NK-92 treated with Interleukin-12 subunit alpha and Interleukin-12 subunit beta, amount 100 ng/mL, for 24 hours (cell line): ENCODE data around the gene NTRK2.

Experiments
- DNase-seq: peaks from one replicate; lab custom pipeline; 2025; lab: John Stamatoyannopoulos, UW

Gene NTRK2

DNA sequence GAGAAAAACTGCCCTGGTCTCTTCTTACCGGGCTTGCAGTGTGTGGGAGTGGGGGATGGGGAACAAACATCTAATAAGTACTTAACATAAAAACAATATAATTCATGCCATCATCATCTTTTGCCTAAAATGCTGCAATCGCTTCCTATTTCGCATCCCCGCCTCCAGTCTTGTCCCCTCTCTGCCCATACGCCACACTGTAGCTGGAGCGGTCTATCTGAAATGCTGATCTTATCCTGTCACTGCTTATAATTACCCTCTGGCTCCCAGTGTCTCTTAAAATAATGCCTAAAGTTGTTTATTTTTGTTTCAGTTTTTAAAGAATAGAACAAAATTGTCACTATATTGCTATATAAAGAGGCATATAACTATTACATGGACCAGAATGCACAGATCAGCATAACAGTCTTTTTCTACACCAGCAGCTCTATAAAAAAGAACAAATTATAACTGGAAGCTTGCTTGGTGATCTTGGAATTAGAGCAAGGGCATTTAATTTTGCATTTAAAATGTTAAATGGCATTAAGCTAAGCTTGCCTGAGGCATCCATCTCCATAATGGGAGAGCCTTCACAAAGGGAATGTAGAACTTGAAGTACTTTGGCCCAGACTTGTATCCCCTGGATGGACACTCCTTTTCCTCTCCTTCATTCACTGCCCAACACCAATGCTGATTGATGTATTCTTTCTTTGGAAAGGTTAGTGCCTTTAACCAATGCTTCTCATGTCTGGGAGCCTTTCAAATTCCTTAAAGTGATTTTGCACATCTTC is 12.2 kb downstream of the NTRK2 start:
- DNase-seq: no peak

DNA sequence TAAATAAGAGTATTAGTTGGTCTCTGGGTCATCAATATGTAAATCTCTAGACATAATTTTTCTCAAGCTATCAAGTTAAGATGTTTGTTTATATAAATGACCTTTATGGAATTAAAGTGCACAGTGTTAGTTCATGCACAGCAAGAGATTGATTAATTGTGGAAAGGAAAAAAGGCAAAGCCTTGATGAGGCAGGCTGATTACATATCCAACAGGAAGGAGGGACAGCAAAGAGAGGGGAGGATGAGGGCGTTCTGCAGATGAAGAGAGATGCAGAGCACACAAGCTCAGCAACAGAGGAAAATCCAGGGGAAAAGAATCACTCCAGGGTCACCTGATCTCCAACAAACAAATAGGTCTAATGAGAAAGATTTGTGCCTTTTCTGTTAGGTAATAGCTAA is 16.5 kb downstream of the NTRK2 start:
- no peak for DNase-seq

DNA sequence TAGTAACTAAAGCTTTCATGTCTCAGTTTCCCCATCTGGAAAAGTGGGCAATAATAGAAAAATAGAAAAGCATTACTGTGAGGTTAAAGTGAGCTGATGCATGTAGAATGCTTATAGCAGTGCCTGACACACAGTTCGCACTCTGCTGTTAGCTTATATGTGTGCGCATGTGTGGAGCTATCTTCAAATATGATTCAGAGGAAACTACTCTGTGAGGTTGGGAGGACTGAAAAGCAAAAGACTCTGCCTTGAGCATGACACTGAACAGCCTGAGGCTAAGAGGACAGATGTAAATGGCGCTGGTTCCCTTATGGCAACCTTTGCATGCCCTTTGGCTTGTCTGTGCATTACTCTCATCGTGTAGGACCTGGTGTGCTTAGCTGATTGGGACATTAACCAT is 19.4 kb downstream of the NTRK2 start:
- no peak for DNase-seq

DNA sequence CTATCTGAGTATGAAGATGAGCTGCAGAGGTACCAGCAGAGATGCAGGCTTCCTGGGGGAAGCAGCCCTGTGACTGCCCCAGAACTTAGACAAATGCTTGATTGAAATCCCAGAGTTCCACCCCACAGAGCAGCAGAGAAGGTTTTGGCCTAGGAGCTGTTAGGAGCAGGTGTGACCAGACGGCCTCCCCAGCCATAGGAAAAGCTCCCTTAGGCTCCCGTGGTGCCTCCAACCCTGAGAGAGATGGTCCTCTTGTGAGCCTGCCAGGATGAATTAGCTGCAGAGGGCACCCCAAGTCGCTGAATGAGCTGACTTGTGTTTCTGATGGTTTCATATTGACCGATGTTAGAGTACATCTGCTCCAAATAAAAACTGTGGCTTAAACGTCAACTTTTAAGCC is 22.1 kb downstream of the NTRK2 start:
- DNase-seq: no peak

GRCh38 chr9:84694248-84694647 is 24.7 kb downstream of the NTRK2 start:
- DNase-seq: no peak

DNA sequence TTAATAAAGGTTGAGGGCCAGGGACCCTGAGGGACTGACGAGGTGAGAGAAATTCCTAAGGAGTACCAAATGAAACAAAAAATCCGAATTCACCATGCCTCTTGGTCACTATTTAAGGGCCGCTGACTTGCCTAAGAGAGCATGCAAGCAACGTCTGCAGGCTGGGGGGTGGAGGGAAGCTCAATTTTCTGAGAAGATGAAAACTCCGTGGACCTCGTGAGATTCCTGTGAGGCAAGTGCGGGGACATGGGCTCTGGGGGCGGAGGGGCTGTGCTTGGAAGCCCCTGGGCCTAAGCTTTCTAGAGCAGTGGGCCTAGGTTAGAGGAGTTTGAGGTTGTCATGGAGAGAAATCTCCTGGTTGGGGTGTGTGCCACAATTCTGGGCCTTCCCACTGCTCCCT is 27.5 kb downstream of the NTRK2 start:
- DNase-seq: no peak

DNA sequence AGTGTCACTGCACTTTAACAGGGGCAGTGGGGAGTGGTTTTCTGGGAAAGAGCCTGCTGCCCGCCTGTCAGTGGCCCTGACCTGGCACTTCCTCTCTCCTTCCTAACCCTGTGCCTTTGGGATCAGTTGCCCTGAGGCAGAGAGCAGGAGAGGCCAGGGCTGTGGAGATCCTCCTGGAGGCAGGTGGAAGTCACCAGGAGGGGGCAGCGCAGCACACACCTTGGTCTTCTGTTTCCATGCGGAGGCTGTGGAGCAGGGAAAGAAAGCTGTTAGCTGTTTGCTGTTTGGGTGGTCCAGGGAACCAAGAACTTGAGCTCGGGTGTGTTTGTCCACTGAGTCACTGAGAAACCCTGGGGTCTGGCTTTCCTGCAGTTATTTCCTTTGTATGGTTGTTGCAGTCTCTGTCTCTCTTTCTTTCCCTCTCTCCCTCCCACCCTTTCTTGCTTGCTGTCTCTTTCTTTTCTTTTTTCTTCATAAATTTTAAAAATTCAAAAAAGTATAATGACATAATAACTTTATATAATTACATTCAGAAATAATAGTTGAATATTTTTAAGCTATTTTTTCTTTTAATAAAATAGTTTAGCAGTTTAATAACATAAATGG is 28.1 kb downstream of the NTRK2 start:
- peak; percentile 35 for DNase-seq

GRCh38 chr9:84698323-84698722 is 28.8 kb downstream of the NTRK2 start:
- DNase-seq: no peak

DNA sequence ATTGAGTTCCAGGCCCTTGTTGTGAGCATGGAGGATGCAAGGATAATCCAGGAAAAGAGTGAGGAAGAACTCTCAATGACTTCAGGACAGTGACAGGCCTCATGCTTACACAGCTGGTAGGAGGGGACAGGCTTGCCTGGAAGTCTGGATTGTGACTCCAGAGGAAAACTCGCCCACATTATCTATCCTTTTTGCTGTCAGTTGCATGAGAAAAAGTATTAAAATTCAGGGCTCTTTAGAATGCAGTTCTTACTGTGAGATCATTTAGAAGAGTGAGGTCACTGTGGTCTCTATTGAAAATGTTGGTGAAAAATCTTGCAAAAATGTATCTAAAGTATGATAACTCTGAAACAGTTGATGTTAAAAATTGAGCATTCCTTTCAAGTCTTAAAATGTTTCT is 30.5 kb downstream of the NTRK2 start:
- DNase-seq: no peak

GRCh38 chr9:84701801-84702200 is 32.3 kb downstream of the NTRK2 start:
- no peak for DNase-seq

GRCh38 chr9:84702471-84702870 is 32.9 kb downstream of the NTRK2 start:
- DNase-seq: no peak

GRCh38 chr9:84703793-84704192 is 34.3 kb downstream of the NTRK2 start:
- DNase-seq: no peak

- no peak for DNase-seq
Measured at GRCh38 chr9:84705128-84705527, 35.6 kb downstream of the NTRK2 start.

- no peak for DNase-seq
Measured at GRCh38 chr9:84708400-84708799, 38.9 kb downstream of the NTRK2 start.

- no peak for DNase-seq
Measured at GRCh38 chr9:84709056-84709455, 39.5 kb downstream of the NTRK2 start.

GRCh38 chr9:84710701-84711397 is 41.3 kb downstream of the NTRK2 start:
- DNase-seq: no peak

DNA sequence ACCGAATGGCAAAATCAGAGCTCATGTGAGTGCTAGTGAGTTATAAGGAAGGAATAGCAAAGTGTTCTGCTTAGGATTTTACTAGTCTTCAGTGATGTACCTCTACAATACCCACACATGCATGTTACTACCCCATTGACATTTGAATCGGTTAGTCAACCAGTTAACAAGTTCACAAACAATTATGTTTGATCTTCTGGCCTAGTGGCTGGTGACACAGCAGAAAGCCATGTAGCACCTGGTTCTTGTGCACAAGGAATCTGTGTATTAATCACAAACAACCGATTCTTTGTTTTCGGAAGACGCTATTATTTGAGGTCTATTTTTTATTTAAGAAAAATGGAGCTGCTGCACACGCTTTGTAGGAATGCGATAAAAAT is 41.9 kb downstream of the NTRK2 start:
- DNase-seq: no peak

GRCh38 chr9:84711936-84712335 is 42.4 kb downstream of the NTRK2 start:
- no peak for DNase-seq

- DNase-seq: no peak
Measured at GRCh38 chr9:84716217-84716616, 46.7 kb downstream of the NTRK2 start.

DNA sequence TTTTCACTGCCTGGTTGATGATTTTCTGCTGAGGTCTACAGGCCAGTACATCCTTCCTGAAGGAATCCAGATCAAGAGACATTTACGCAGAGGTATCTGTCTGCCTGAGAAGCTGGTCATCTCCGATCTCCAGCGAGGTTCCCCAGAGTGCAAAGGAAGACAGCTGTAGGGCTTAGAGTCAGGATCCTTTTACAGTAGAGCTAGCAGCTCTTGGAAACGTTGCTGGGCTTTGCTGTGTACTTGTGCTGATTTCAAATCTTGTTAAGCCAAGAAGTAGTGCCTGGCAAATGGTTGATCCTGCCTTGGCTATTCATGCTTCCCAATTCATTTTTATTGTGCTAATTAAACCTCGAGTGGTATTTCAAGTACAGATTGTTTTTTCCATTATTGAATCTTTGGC is 48.9 kb downstream of the NTRK2 start:
- no peak for DNase-seq

- DNase-seq: no peak
Measured at GRCh38 chr9:84722388-84722989, 53.0 kb downstream of the NTRK2 start.

- DNase-seq: no peak
Measured at GRCh38 chr9:84723426-84723825, 53.9 kb downstream of the NTRK2 start.

DNA sequence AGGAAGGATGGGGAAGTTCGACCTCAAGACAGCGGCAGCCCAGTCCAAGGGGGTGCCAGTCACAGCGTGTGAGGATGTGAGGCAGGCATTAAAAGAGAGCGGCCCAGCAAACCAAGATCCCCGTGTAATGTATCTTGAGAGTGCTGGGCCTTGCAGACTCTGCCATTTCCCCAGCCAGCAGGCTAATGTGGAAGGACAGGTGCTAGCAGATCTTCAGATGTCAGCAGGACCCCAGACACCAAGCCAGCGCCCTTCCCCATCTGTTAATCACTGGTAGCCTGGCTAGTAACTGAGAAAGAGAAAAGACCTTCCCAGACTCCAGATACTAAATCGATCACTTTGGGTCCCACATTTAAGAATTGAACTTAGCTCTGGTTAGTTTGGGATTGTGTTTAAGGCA is 62.2 kb downstream of the NTRK2 start:
- no peak for DNase-seq
